K562 (cell line): Measurements from ENCODE around the gene CALML3. TPM values are rescaled to one million over a fixed set of nuclear protein-coding genes. Genes with fewer than 3 reads are reported as not detected.
A peak's percentile ranks its signal among the peaks of the same experiment; 100 is the strongest.

Source experiments
- BACH1 ChIP-seq: fragments of 200-800 bp; sonication (Bioruptor generic); IDR thresholded peaks from 2 replicates; pipeline ENCODE4 v1.6.1; 2016; ENCODE audit warnings: missing genetic modification characterization, missing compliant biosample characterization
- CBX8 ChIP-seq: fragments of 200-600 bp; sonication (generic); IDR thresholded peaks from 2 replicates; pipeline ENCODE4 v1.6.1; 2012; ENCODE audit warnings: borderline replicate concordance, mixed run types, low read depth, mild to moderate bottlenecking, moderate library complexity, mixed read lengths, low read length, control low read depth, inconsistent platforms; ENCODE audit not compliant: poor library complexity, severe bottlenecking; ENCODE audit errors: extremely low read depth
- CTBP1 ChIP-seq: fragments of 450-650 bp; IDR thresholded peaks from 2 replicates; pipeline ENCODE4 v1.6.1; 2016; ENCODE audit warnings: borderline replicate concordance
- EP400 ChIP-seq: fragments of 450-650 bp; IDR thresholded peaks from 2 replicates; pipeline ENCODE4 v1.6.1; 2017; ENCODE audit warnings: antibody characterized with exemption, mild to moderate bottlenecking, moderate library complexity
- HEY1 ChIP-seq: fragments of 250-450 bp; sonication (Bioruptor Pico); IDR thresholded peaks from 2 replicates; pipeline ENCODE4 v1.5.0; 2020; ENCODE audit warnings: mild to moderate bottlenecking, moderate library complexity, borderline replicate concordance
- KLF6 ChIP-seq: fragments of 250-450 bp; sonication (Bioruptor Pico); IDR thresholded peaks from 2 replicates; pipeline ENCODE4 v1.4.0; 2020; ENCODE audit warnings: mild to moderate bottlenecking, moderate library complexity, borderline replicate concordance
- MTA1 ChIP-seq: fragments of 450-650 bp; IDR thresholded peaks from 2 replicates; pipeline ENCODE4 v1.6.1; 2017; ENCODE audit warnings: borderline replicate concordance
- POU5F1 ChIP-seq: fragments of 150-350 bp; IDR thresholded peaks from 2 replicates; pipeline ENCODE4 v1.6.1; 2014; ENCODE audit warnings: borderline replicate concordance, low read length, low read depth, mild to moderate bottlenecking; ENCODE audit not compliant: partially characterized antibody
- ZNF143 ChIP-seq: sonication (generic); formaldehyde crosslinking; IDR thresholded peaks from 2 replicates; pipeline ENCODE4 v1.9.0; 2022; ENCODE audit warnings: mild to moderate bottlenecking, missing genetic modification reagents
- ZNF184 ChIP-seq: sonication (generic); formaldehyde crosslinking; IDR thresholded peaks from 2 replicates; pipeline ENCODE4 v1.5.0; 2020; ENCODE audit warnings: missing genetic modification reagents
- ZNF583 ChIP-seq: fragments of 250-450 bp; sonication (Bioruptor Pico); IDR thresholded peaks from 2 replicates; pipeline ENCODE4 v1.4.0; 2020
- ZNF79 ChIP-seq: fragments of 250-450 bp; sonication (Bioruptor Pico); IDR thresholded peaks from 2 replicates; pipeline ENCODE4 v1.4.0; 2020; ENCODE audit warnings: low read depth, mild to moderate bottlenecking, moderate library complexity
- polyA plus RNA-seq, 8 experiments: library from polyadenylated mRNA; depleted of rRNA in 4 of 8; stranded (reverse) in 5 of 8; unstranded in 3 of 8; fragments of >200 nt; fragmentation: Nextera tagmentation in 2 of 8; fragmentation: Illumina TruSeq in 1 of 8; extraction: Ambion mirVana in 2 of 8; extraction: Trizol in 1 of 8; gene quantifications; 2 replicates each; pipeline versions ENCODE4 v1.2.1 to v1.2.3, GENCODE V29; 2011 to 2014; ENCODE audit warnings: inconsistent platforms in 1 of 8, missing spikeins in 1 of 8
- total RNA-seq, 7 experiments: library from RNA; depleted of rRNA in 6 of 7; stranded (reverse); fragments of >200 nt in 6 of 7; fragmentation: Illumina TruSeq in 2 of 7; extraction: Trizol in 2 of 7; gene quantifications; 2 replicates each; pipeline versions ENCODE4 v1.2.1 to v1.2.3, GENCODE V29; 2011 to 2021; ENCODE audit warnings: low replicate concordance in 1 of 7
- TF ChIP-seq, protein P1 (sequence below): fragments of 250-450 bp; sonication (Bioruptor Pico); IDR thresholded peaks from 2 replicates; pipeline ENCODE4 v1.5.0; 2020; ENCODE audit warnings: mild to moderate bottlenecking
- TF ChIP-seq, protein P2 (sequence below): sonication (generic); formaldehyde crosslinking; IDR thresholded peaks from 2 replicates; pipeline ENCODE4 v1.8.1; 2023; ENCODE audit warnings: mild to moderate bottlenecking, missing genetic modification reagents, moderate library complexity
- TF ChIP-seq, protein P3 (sequence below): fragments of 200-800 bp; sonication (Bioruptor generic); IDR thresholded peaks from 2 replicates; pipeline ENCODE4 v1.6.1; 2017; ENCODE audit warnings: missing genetic modification characterization, missing compliant biosample characterization
- TF ChIP-seq, protein P4 (sequence below): sonication (generic); formaldehyde crosslinking; IDR thresholded peaks from 2 replicates; pipeline ENCODE4 v1.8.0; 2022; ENCODE audit warnings: mild to moderate bottlenecking, missing genetic modification reagents
- TF ChIP-seq, protein P5 (sequence below): sonication (generic); formaldehyde crosslinking; IDR thresholded peaks from 2 replicates; pipeline ENCODE4 v1.9.0; 2022; ENCODE audit warnings: mild to moderate bottlenecking, missing genetic modification reagents

CALML3 gene
- total and polyA plus RNA-seq, 9 of the 15 experiments (the other 6 are each of a cell fraction or from before 2014, with no cell fraction given): not detected

DNA sequence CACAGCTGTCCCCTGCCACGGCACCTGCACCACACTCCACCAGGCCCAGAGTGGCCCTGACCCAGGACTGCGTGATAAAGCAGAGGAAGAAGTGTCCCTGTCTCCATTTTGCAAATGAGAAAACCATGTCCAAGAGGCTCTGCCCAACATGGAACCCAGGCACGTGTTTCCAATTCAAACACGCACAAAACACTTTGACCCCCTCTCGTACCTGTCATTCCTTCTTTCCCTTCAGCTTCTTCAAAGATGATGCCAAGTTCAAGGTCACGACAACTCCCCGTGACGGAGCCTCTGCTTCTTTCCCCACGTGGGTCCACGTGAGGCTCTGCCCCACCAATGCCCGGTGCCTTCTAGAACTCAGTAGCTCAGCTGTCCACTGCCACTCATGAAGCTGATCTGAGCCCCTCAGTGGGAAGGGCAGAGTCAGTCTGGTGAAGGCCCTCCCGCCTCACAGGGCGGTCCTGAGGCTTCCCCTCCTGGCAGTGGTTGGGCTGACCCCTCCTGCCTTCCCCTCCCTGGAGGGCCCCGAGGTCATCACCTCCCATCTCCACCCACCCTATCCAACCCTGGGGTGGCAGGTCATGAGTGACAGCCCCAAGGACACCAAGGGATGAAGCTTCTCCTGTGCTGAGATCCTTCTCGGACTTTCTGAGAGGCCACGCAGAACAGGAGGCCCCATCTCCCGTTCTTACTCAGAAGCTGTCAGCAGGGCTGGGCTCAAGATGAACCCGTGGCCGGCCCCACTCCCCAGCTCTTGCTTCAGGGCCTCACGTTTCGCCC is 44.4 kb upstream of the CALML3 start (continued):
- TF ChIP-seq, protein P1, sequence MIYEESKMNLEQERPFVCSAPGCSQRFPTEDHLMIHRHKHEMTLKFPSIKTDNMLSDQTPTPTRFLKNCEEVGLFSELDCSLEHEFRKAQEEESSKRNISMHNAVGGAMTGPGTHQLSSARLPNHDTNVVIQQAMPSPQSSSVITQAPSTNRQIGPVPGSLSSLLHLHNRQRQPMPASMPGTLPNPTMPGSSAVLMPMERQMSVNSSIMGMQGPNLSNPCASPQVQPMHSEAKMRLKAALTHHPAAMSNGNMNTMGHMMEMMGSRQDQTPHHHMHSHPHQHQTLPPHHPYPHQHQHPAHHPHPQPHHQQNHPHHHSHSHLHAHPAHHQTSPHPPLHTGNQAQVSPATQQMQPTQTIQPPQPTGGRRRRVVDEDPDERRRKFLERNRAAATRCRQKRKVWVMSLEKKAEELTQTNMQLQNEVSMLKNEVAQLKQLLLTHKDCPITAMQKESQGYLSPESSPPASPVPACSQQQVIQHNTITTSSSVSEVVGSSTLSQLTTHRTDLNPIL (CRISPR knock-in tag): 0 out of 2 replicates have a peak, but pooled peaks have one; percentile 32
- TF ChIP-seq EP400 (peak; percentile 25; the same call in 1 of the 2 replicates), ZNF143 (CRISPR knock-in tag) (no peak), CTBP1 (peak; percentile 80), CBX8 (no peak), MTA1 (no peak), POU5F1 (no peak), ZNF79 (CRISPR knock-in tag) (0 out of 2 replicates have a peak, but pooled peaks have one; percentile 13), KLF6 (peak; percentile 14), ZNF184 (CRISPR knock-in tag) (no peak), BACH1 (tag) (no peak), HEY1 (CRISPR knock-in tag) (no peak), ZNF583 (peak; percentile 49; the same call in 1 of the 2 replicates)
- TF ChIP-seq, protein P2, sequence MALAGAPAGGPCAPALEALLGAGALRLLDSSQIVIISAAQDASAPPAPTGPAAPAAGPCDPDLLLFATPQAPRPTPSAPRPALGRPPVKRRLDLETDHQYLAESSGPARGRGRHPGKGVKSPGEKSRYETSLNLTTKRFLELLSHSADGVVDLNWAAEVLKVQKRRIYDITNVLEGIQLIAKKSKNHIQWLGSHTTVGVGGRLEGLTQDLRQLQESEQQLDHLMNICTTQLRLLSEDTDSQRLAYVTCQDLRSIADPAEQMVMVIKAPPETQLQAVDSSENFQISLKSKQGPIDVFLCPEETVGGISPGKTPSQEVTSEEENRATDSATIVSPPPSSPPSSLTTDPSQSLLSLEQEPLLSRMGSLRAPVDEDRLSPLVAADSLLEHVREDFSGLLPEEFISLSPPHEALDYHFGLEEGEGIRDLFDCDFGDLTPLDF: no peak
- TF ChIP-seq, protein P3, sequence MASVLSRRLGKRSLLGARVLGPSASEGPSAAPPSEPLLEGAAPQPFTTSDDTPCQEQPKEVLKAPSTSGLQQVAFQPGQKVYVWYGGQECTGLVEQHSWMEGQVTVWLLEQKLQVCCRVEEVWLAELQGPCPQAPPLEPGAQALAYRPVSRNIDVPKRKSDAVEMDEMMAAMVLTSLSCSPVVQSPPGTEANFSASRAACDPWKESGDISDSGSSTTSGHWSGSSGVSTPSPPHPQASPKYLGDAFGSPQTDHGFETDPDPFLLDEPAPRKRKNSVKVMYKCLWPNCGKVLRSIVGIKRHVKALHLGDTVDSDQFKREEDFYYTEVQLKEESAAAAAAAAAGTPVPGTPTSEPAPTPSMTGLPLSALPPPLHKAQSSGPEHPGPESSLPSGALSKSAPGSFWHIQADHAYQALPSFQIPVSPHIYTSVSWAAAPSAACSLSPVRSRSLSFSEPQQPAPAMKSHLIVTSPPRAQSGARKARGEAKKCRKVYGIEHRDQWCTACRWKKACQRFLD (CRISPR knock-in tag): peak; percentile 89
- TF ChIP-seq, protein P4, sequence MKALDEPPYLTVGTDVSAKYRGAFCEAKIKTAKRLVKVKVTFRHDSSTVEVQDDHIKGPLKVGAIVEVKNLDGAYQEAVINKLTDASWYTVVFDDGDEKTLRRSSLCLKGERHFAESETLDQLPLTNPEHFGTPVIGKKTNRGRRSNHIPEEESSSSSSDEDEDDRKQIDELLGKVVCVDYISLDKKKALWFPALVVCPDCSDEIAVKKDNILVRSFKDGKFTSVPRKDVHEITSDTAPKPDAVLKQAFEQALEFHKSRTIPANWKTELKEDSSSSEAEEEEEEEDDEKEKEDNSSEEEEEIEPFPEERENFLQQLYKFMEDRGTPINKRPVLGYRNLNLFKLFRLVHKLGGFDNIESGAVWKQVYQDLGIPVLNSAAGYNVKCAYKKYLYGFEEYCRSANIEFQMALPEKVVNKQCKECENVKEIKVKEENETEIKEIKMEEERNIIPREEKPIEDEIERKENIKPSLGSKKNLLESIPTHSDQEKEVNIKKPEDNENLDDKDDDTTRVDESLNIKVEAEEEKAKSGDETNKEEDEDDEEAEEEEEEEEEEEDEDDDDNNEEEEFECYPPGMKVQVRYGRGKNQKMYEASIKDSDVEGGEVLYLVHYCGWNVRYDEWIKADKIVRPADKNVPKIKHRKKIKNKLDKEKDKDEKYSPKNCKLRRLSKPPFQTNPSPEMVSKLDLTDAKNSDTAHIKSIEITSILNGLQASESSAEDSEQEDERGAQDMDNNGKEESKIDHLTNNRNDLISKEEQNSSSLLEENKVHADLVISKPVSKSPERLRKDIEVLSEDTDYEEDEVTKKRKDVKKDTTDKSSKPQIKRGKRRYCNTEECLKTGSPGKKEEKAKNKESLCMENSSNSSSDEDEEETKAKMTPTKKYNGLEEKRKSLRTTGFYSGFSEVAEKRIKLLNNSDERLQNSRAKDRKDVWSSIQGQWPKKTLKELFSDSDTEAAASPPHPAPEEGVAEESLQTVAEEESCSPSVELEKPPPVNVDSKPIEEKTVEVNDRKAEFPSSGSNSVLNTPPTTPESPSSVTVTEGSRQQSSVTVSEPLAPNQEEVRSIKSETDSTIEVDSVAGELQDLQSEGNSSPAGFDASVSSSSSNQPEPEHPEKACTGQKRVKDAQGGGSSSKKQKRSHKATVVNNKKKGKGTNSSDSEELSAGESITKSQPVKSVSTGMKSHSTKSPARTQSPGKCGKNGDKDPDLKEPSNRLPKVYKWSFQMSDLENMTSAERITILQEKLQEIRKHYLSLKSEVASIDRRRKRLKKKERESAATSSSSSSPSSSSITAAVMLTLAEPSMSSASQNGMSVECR (CRISPR knock-in tag): no peak
- TF ChIP-seq, protein P5, sequence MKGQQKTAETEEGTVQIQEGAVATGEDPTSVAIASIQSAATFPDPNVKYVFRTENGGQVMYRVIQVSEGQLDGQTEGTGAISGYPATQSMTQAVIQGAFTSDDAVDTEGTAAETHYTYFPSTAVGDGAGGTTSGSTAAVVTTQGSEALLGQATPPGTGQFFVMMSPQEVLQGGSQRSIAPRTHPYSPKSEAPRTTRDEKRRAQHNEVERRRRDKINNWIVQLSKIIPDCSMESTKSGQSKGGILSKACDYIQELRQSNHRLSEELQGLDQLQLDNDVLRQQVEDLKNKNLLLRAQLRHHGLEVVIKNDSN (CRISPR knock-in tag): peak; percentile 56
